Vagina (tissue), 2 donors: ENCODE data around the gene FAM124B. TPM values are rescaled to one million over a fixed set of nuclear protein-coding genes. Genes with fewer than 3 reads are reported as not detected.
A peak's percentile ranks its signal among the peaks of the same experiment; 100 is the strongest.
"Not testable (repeated sequence)": the region's sequence is repeated elsewhere in the genome, so short reads cannot be mapped to it uniquely, and the experiment has no call there.

Experiments
- DNase-seq, 2 donors: peaks; one replicate each; pipeline ENCODE4 v3.0.0-alpha.2; 2017; ENCODE audit errors: extremely low spot score in 2 of 2
- H3K27ac ChIP-seq: fragments of 200-600 bp; sonication (generic); one replicate; pipeline ENCODE4 v1.5.1; 2019
- H3K27me3 ChIP-seq: fragments of 200-600 bp; sonication (generic); one replicate; pipeline ENCODE4 v1.5.1; 2019
- H3K36me3 ChIP-seq, 2 donors: fragments of 200-600 bp; sonication (generic); one replicate each; pipeline ENCODE4 v1.5.1; 2017 to 2019
- H3K4me1 ChIP-seq: fragments of 200-600 bp; sonication (generic); one replicate; pipeline ENCODE4 v1.5.1; 2019
- H3K4me3 ChIP-seq, 2 donors: fragments of 200-600 bp; sonication (generic); 1 replicate in 1 of 2; 2 replicates in 1 of 2; pipeline ENCODE4 v1.5.1; 2016 to 2019
- H3K9me3 ChIP-seq: fragments of 200-600 bp; sonication (generic); one replicate; pipeline ENCODE4 v1.5.1; 2019
- CTCF ChIP-seq, 3 experiments: fragments of 450-650 bp in 2 of 3; fragments of 200-600 bp in 1 of 3; sonication (generic) in 1 of 3; IDR thresholded peaks; one replicate each; pipeline ENCODE4 v1.5.1; 2017 to 2019; ENCODE audit warnings: antibody characterized with exemption in 3 of 3, mild to moderate bottlenecking in 2 of 3, moderate library complexity in 2 of 3
- POLR2A ChIP-seq, 2 donors: fragments of 450-650 bp; IDR thresholded peaks; one replicate each; pipeline ENCODE4 v1.6.1; 2017; ENCODE audit warnings: antibody characterized with exemption in 2 of 2, mild to moderate bottlenecking in 2 of 2, moderate library complexity in 2 of 2
- POLR2AphosphoS5 ChIP-seq, 2 donors: sonication (generic); formaldehyde crosslinking; IDR thresholded peaks; one replicate each; pipeline ENCODE4 v1.9.0; 2017; ENCODE audit warnings: antibody characterized with exemption in 2 of 2, mild to moderate bottlenecking in 2 of 2, low read depth in 1 of 2; ENCODE audit not compliant: insufficient read depth in 1 of 2
- intact Hi-C: fragments of 100-400 bp; cut with DNase I; formaldehyde crosslinking; loops from one replicate; pipeline ENCODE4 v1.15.1; 2023
- total RNA-seq: library from RNA; depleted of rRNA; stranded (reverse); fragments of >200 nt; gene quantifications from one replicate; pipeline ENCODE4 v1.2.3, GENCODE V29; 2016

The FAM124B gene
- total RNA-seq, 1 donor from 2014 or later = 1.7 TPM

GRCh38 chr2:224403657-224404056 is 1.8 kb upstream of the FAM124B start:
- H3K4me3 ChIP-seq = no peak overlapping the region
- no peak overlapping the region for H3K27ac ChIP-seq
- intact Hi-C loops = no loop called here
- H3K9me3 ChIP-seq = no peaks in the 10 kb centered on the region
- no peaks in the 10 kb centered on the region for H3K36me3 ChIP-seq
- H3K27me3 ChIP-seq = no peaks in the 10 kb centered on the region
- no peaks in the 10 kb centered on the region for H3K4me1 ChIP-seq
- TF ChIP-seq CTCF (IDR thresholded peaks at IDR 0.05) = no peak
- no peak for DNase-seq

- Histone ChIP-seq H3K27me3 (no peaks in the 10 kb centered on the region), H3K4me1 (no peaks in the 10 kb centered on the region)
- intact Hi-C loops = no loop called here
Measured at GRCh38 chr2:224400886-224401632, 848 bp downstream of the FAM124B start.

GRCh38 chr2:224400174-224400810 is 1.6 kb downstream of the FAM124B start:
- H3K4me1 ChIP-seq = no peaks in the 10 kb centered on the region
- no peaks in the 10 kb centered on the region for H3K27me3 ChIP-seq
- TF ChIP-seq CTCF (IDR thresholded peaks at IDR 0.05) = no peak
- no peak for TF ChIP-seq POLR2AphosphoS5 (IDR thresholded peaks at IDR 0.05; ENCODE audit: insufficient read depth in 1 of 2, low read depth in 1 of 2)
- TF ChIP-seq POLR2A (IDR thresholded peaks at IDR 0.05) = no peak
- intact Hi-C loops = no loop called here
- DNase-seq = no peak
- H3K27ac ChIP-seq = no peak overlapping the region
- H3K36me3 ChIP-seq = no peaks in the 10 kb centered on the region
- H3K9me3 ChIP-seq = no peaks in the 10 kb centered on the region
- H3K4me3 ChIP-seq = peak overlapping the region; percentile 33

More at GRCh38 chr2:224400886-224401632, 848 bp downstream of the FAM124B start:
- H3K4me3 ChIP-seq = peak overlapping the region; percentile 33
- no peaks in the 10 kb centered on the region for H3K36me3 ChIP-seq
- H3K27ac ChIP-seq = peak overlapping the region; percentile 24
- no peaks in the 10 kb centered on the region for H3K9me3 ChIP-seq
- DNase-seq = no peak
- TF ChIP-seq POLR2AphosphoS5 (IDR thresholded peaks at IDR 0.05; ENCODE audit: insufficient read depth in 1 of 2, low read depth in 1 of 2) (no peak), POLR2A (IDR thresholded peaks at IDR 0.05) (no peak), CTCF (IDR thresholded peaks at IDR 0.05) (no peak)

- no peak overlapping the region for H3K27ac ChIP-seq
- intact Hi-C loops = no loop called here
- H3K27me3 ChIP-seq = no peaks in the 10 kb centered on the region
- no peaks in the 10 kb centered on the region for H3K9me3 ChIP-seq
- no peaks in the 10 kb centered on the region for H3K36me3 ChIP-seq
- DNase-seq = no peak
- H3K4me3 ChIP-seq = no peak overlapping the region
- no peak for TF ChIP-seq POLR2AphosphoS5 (IDR thresholded peaks at IDR 0.05; ENCODE audit: insufficient read depth in 1 of 2, low read depth in 1 of 2)
- no peak for TF ChIP-seq CTCF (IDR thresholded peaks at IDR 0.05)
- TF ChIP-seq POLR2A (IDR thresholded peaks at IDR 0.05) = no peak
- H3K4me1 ChIP-seq = no peaks in the 10 kb centered on the region
Measured at GRCh38 chr2:224398289-224398688, 3.6 kb downstream of the FAM124B start.

- H3K27me3 ChIP-seq, H3K36me3 ChIP-seq, intact Hi-C loops, H3K4me3 ChIP-seq, H3K4me1 ChIP-seq, H3K9me3 ChIP-seq, DNase-seq, H3K27ac ChIP-seq: not testable (repeated sequence)
Measured at GRCh38 chr2:224397100-224397499, 4.8 kb downstream of the FAM124B start.
